ENCODE measurements around the gene DPF1. TPM values are rescaled to one million over a fixed set of nuclear protein-coding genes. Genes with fewer than 3 reads are reported as not detected.

The DPF1 gene
- total and polyA plus RNA-seq, 12 donors = 0.17 to 1.3 (median 0.67) TPM; not detected in 5

DNA sequence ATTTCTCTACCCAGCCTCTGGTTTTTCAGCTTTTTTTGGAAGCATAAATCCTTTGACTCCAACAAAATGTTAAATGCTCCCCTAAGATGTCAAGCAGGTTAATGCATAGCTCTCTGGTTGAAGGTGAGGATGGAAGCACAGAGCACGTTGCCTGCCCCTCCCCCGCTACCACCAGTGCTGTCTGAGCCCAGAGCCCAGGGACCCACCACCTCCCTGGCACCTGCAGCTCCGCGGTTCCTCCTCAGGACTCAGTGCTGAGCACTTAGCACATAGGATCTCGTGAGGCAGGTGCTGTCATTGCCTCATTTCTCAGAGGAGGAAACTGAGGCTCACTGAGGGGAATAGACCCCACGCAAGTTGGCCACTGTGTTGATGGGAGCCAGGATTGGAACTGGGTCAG lies 48.6 kb downstream of the DPF1 start:
- WGBS, 4 donors = 86 to 92% (median 89%) methylated on average over 5 to 6 of the region's 6 CpGs

DNA sequence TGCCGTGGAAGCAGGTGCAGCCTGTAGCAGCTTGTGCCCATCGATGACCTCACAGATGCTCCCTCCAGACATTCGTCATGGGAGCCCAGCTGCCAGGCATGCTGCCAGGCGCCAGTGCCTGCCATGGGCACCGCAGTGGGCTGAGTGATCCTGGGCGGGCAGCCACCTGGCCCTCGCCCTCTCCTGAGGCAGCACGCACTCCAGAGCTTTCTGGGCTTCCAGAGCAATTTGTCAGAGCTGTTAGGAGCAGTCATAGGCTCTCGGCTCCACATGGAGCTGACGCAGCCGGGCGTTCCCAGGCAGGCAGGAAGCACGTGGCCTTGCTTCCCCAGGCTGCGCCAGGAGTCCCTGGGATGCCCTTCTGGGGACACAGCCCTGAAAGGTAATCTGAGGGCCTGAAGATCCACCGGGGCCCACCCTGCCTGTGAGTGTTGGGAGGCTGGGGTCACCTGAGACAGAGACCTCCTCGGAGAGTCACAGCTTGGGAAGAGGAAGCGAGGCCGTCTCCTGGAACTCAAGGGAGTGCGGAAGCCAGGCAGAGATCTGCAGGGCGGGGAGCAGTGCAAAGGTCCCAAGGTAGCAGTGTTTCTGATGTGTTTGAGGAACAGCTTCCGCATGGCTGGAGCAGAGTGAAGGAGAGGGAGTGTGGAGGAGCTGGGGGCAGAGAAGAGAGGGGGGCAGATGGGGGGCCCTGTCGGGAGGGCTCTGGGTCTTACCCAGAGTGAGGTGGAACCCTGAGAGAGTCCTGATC lies 50.6 kb downstream of the DPF1 start:
- H3K4me3 ChIP-seq = no peak overlapping the region
- H3K36me3 ChIP-seq (replicated peaks in 1 of 2) = no peaks in the 10 kb centered on the region
- peak overlapping the region in 2 of 5 donors; percentile 75 to 83 for H3K27ac ChIP-seq
- DNase-seq = peak; percentile 90 to 96 (median 94)
- no peaks in the 10 kb centered on the region for H3K27me3 ChIP-seq
- intact Hi-C loops (cut with DNase I) = no loop called here
- WGBS, 4 donors = 52 to 68% (median 59%) methylated on average over 12 to 22 of the region's 22 CpGs
- peak in 1 of 2 donors; percentile 31 for TF ChIP-seq POLR2A (IDR thresholded peaks at IDR 0.05)
- TF ChIP-seq, protein P1, sequence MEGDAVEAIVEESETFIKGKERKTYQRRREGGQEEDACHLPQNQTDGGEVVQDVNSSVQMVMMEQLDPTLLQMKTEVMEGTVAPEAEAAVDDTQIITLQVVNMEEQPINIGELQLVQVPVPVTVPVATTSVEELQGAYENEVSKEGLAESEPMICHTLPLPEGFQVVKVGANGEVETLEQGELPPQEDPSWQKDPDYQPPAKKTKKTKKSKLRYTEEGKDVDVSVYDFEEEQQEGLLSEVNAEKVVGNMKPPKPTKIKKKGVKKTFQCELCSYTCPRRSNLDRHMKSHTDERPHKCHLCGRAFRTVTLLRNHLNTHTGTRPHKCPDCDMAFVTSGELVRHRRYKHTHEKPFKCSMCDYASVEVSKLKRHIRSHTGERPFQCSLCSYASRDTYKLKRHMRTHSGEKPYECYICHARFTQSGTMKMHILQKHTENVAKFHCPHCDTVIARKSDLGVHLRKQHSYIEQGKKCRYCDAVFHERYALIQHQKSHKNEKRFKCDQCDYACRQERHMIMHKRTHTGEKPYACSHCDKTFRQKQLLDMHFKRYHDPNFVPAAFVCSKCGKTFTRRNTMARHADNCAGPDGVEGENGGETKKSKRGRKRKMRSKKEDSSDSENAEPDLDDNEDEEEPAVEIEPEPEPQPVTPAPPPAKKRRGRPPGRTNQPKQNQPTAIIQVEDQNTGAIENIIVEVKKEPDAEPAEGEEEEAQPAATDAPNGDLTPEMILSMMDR (IDR thresholded peaks at IDR 0.05) = no peak
- H3K9me3 ChIP-seq (replicated peaks in 1 of 3) = no peaks in the 10 kb centered on the region
- H3K4me1 ChIP-seq (replicated peaks in 1 of 2) = no peaks in the 10 kb centered on the region

More for the DNA sequence above, 48.6 kb downstream of the DPF1 start:
- H3K36me3 ChIP-seq (replicated peaks in 1 of 2) = no peaks in the 10 kb centered on the region
- no peak overlapping the region for H3K27ac ChIP-seq
- H3K4me1 ChIP-seq (replicated peaks in 1 of 2) = no peaks in the 10 kb centered on the region
- no peaks in the 10 kb centered on the region for H3K27me3 ChIP-seq
- H3K4me3 ChIP-seq = no peak overlapping the region
- intact Hi-C loops (cut with DNase I) = no loop called here
- TF ChIP-seq, protein P1 (IDR thresholded peaks at IDR 0.05) = no peak
- no peak for TF ChIP-seq POLR2A (IDR thresholded peaks at IDR 0.05)
- DNase-seq = no peak
- peaks cover 0 to 10% (median 0%) of the 10 kb centered on the region in 3 donors for H3K9me3 ChIP-seq (replicated peaks in 1 of 3)

DNA sequence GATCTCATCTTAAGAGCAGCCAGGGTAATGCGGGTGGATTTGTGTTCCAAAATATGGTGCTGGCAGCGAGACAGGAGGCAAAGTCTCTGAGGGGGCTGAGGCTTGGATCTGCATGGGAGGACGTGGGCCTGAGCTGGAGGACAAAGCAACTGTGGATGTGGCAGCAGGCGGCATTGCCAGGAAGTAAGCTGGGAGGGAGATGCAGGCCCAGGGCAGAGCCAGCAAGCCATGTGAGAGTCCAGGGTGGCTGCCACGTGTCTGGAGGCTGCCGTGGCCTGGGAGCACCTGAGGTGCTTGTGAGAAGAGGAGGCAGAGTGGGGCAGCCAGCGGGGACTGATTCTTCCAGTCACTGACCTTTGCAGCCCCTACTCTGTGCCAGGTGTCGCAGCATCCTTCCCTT lies 52.0 kb downstream of the DPF1 start:
- Histone ChIP-seq H3K36me3 (replicated peaks in 1 of 2) (no peaks in the 10 kb centered on the region), H3K9me3 (replicated peaks in 1 of 3) (no peaks in the 10 kb centered on the region), H3K4me3 (no peak overlapping the region), H3K27ac (no peak overlapping the region), H3K4me1 (replicated peaks in 1 of 2) (no peaks in the 10 kb centered on the region), H3K27me3 (no peaks in the 10 kb centered on the region)
- 93 to 99% (median 97%) methylated on average over 7 to 8 of the region's 8 CpGs for WGBS, 4 donors
- DNase-seq = no peak
- intact Hi-C loops (cut with DNase I) = no loop called here
- TF ChIP-seq POLR2A (IDR thresholded peaks at IDR 0.05) = no peak
- TF ChIP-seq, protein P1 (IDR thresholded peaks at IDR 0.05) = no peak

DNA sequence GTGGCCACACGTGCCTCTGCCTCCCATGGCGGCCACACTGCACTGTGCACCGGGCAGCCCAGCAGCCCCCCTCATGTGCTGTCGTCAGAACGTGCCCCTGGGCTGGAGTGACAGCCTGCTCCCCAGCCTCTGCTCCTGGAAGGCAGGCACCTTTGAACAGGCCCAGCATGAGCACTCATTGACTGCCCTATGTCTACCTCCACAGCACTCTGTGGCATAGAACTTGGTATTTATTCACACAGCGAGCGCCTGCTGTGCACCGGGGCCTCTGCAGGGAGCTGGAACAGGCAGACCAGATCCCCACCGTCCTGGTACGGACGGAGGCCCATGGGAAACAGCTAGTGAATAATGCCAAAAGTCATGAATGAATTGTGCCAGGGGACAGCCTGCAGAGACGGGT lies 53.7 kb downstream of the DPF1 start:
- DNase-seq = no peak
- no peaks in the 10 kb centered on the region for H3K36me3 ChIP-seq (replicated peaks in 1 of 2)
- H3K27me3 ChIP-seq = no peaks in the 10 kb centered on the region
- H3K4me3 ChIP-seq = no peak overlapping the region
- no peaks in the 10 kb centered on the region for H3K4me1 ChIP-seq (replicated peaks in 1 of 2)
- H3K9me3 ChIP-seq (replicated peaks in 1 of 3) = no peaks in the 10 kb centered on the region
- intact Hi-C loops (cut with DNase I) = no loop called here
- no peak for TF ChIP-seq POLR2A (IDR thresholded peaks at IDR 0.05)
- TF ChIP-seq, protein P1 (IDR thresholded peaks at IDR 0.05) = no peak
- H3K27ac ChIP-seq = no peak overlapping the region
- 85 to 92% (median 89%) methylated on average over 8 to 12 of the region's 12 CpGs for WGBS, 4 donors

Data from adrenal gland (tissue), 12 donors.